ENCODE results near the gene PLXNA4. TPM values are rescaled to one million over a fixed set of nuclear protein-coding genes. Genes with fewer than 3 reads are reported as not detected.

Gene PLXNA4
- total RNA-seq, 1 experiment from 2014 or later, result not detected

DNA sequence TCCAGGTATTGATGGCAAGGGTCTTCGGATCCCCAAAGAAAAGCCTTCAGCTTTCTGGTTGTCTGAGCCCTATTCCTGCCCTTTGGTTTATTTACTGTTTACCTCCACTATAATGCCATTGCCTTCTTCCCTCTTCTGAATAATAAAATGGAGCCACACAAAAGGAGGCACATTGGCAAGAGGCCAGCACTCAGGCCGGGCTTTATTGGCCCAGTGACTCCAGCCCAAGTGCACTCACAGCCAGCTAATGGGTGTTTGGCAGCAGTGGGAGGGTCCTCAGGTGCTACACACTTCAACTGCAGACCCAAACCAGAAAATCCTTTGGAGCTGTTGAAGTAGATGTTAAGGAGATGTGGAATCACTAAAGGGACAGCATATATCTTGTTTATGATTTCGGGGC, 336.0 kb downstream of the PLXNA4 start:
- H3K27me3 ChIP-seq (ENCODE audit: insufficient read depth, low read length), result peaks cover 48% of the 10 kb centered on the region
- no peak overlapping the region for H3K4me2 ChIP-seq (ENCODE audit: low read length)
- no peak overlapping the region for H3K4me3 ChIP-seq (replicated peaks in 1 of 2; ENCODE audit: low read depth in 1 of 2, low read length in 2 of 2)
- H3K27ac ChIP-seq (ENCODE audit: low read depth, low read length), result no peak overlapping the region
- no peak for ATAC-seq
- intact Hi-C loops (cut with micrococcal nuclease), result no loop called here
- TF ChIP-seq POLR2A (IDR thresholded peaks at IDR 0.05; ENCODE audit: borderline replicate concordance, extremely low read depth, insufficient read depth, insufficient read length) (no peak), ELF1 (IDR thresholded peaks at IDR 0.05; ENCODE audit: borderline replicate concordance, low read depth) (no peak), FOSL1 (IDR thresholded peaks at IDR 0.05; ENCODE audit: low read depth) (no peak)
- TF ChIP-seq, protein P1, sequence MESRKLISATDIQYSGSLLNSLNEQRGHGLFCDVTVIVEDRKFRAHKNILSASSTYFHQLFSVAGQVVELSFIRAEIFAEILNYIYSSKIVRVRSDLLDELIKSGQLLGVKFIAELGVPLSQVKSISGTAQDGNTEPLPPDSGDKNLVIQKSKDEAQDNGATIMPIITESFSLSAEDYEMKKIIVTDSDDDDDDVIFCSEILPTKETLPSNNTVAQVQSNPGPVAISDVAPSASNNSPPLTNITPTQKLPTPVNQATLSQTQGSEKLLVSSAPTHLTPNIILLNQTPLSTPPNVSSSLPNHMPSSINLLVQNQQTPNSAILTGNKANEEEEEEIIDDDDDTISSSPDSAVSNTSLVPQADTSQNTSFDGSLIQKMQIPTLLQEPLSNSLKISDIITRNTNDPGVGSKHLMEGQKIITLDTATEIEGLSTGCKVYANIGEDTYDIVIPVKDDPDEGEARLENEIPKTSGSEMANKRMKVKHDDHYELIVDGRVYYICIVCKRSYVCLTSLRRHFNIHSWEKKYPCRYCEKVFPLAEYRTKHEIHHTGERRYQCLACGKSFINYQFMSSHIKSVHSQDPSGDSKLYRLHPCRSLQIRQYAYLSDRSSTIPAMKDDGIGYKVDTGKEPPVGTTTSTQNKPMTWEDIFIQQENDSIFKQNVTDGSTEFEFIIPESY (IDR thresholded peaks at IDR 0.05; ENCODE audit: extremely low read depth, insufficient replicate concordance, low read length), result no peak
- ChIA-PET RAD21 (ENCODE audit: low non-redundant PET in 1 of 2, low total read pairs in 2 of 2, uncharacterized antibody in 2 of 2, unreplicated experiment in 2 of 2) (no interaction called here), POLR2A (no interaction called here), CTCF (no interaction called here)
- H3K79me2 ChIP-seq (ENCODE audit: insufficient read depth, low read length), result no peaks in the 10 kb centered on the region
- no peak overlapping the region for H2AFZ ChIP-seq (ENCODE audit: low read depth, low read length, poor library complexity, severe bottlenecking)
- no peaks in the 10 kb centered on the region for H3K4me1 ChIP-seq (ENCODE audit: control insufficient read depth in 1 of 2, insufficient read depth in 2 of 2, low read length in 2 of 2)
- H3K9ac ChIP-seq (ENCODE audit: low read length), result no peak overlapping the region
- no peaks in the 10 kb centered on the region for H3K9me3 ChIP-seq (ENCODE audit: control insufficient read depth in 1 of 2, insufficient read depth in 1 of 2, low read depth in 1 of 2, low read length in 2 of 2)
- no peaks in the 10 kb centered on the region for H3K36me3 ChIP-seq (ENCODE audit: control insufficient read depth in 1 of 2, insufficient read depth in 2 of 2, low read length in 2 of 2)
- DNase-seq (ENCODE audit: low read depth, low spot score), result no peak
- H3K9me2 ChIP-seq (ENCODE audit: insufficient read depth), result no peaks in the 10 kb centered on the region
- no TSS peak for BruUV-seq (replicated peaks)
- no peaks in the 10 kb centered on the region for H4K20me1 ChIP-seq (ENCODE audit: insufficient read depth)

DNA sequence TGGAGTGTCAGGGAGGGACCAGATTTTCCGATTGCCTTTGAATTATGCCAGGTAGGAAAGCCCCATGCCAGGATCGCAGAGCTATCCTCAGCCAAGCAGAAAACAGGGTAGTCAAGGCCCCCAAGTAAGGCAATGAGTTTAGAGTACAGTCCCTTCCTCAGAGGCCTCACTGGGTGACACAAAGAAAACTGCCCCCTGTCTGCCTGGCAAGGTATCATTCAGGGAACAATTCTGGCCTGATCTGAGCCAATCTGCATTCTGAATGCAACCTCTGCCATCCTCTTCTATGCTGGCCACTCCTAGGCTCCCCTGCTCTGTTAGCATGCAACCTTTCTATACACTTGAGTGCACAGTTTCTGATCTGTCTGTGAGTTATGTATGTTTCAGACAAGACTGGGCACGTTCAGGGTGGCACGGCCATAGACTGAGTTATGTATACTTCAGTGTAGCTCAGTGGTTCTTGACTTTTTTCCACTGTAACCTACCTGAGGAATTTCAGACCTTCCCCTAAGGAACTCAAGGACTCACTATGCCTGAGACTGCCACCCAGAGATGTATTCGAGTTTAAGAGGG, 336.8 kb downstream of the PLXNA4 start:
- Histone ChIP-seq H3K9me2 (ENCODE audit: insufficient read depth) (no peaks in the 10 kb centered on the region), H3K4me3 (replicated peaks in 1 of 2; ENCODE audit: low read depth in 1 of 2, low read length in 2 of 2) (no peak overlapping the region), H3K9me3 (ENCODE audit: control insufficient read depth in 1 of 2, insufficient read depth in 1 of 2, low read depth in 1 of 2, low read length in 2 of 2) (no peaks in the 10 kb centered on the region), H4K20me1 (ENCODE audit: insufficient read depth) (no peaks in the 10 kb centered on the region), H3K4me1 (ENCODE audit: control insufficient read depth in 1 of 2, insufficient read depth in 2 of 2, low read length in 2 of 2) (no peaks in the 10 kb centered on the region), H2AFZ (ENCODE audit: low read depth, low read length, poor library complexity, severe bottlenecking) (no peak overlapping the region), H3K4me2 (ENCODE audit: low read length) (no peak overlapping the region), H3K27me3 (ENCODE audit: insufficient read depth, low read length) (peaks cover 48% of the 10 kb centered on the region), H3K79me2 (ENCODE audit: insufficient read depth, low read length) (no peaks in the 10 kb centered on the region), H3K27ac (ENCODE audit: low read depth, low read length) (no peak overlapping the region), H3K9ac (ENCODE audit: low read length) (no peak overlapping the region), H3K36me3 (ENCODE audit: control insufficient read depth in 1 of 2, insufficient read depth in 2 of 2, low read length in 2 of 2) (no peaks in the 10 kb centered on the region)
- POLR2A ChIA-PET, result no interaction called here
- RAD21 ChIA-PET (ENCODE audit: low non-redundant PET in 1 of 2, low total read pairs in 2 of 2, uncharacterized antibody in 2 of 2, unreplicated experiment in 2 of 2), result no interaction called here
- CTCF ChIA-PET, result no interaction called here
- ATAC-seq, result 0 out of 2 replicates have a peak, but pooled peaks have one; percentile 25
- no TSS peak for BruUV-seq (replicated peaks)
- intact Hi-C loops (cut with micrococcal nuclease), result no loop called here
- DNase-seq (ENCODE audit: low read depth, low spot score), result no peak
- no peak for TF ChIP-seq EZH2 (IDR thresholded peaks at IDR 0.05)
- no peak for TF ChIP-seq ELF1 (IDR thresholded peaks at IDR 0.05; ENCODE audit: borderline replicate concordance, low read depth)
- TF ChIP-seq, protein P2, sequence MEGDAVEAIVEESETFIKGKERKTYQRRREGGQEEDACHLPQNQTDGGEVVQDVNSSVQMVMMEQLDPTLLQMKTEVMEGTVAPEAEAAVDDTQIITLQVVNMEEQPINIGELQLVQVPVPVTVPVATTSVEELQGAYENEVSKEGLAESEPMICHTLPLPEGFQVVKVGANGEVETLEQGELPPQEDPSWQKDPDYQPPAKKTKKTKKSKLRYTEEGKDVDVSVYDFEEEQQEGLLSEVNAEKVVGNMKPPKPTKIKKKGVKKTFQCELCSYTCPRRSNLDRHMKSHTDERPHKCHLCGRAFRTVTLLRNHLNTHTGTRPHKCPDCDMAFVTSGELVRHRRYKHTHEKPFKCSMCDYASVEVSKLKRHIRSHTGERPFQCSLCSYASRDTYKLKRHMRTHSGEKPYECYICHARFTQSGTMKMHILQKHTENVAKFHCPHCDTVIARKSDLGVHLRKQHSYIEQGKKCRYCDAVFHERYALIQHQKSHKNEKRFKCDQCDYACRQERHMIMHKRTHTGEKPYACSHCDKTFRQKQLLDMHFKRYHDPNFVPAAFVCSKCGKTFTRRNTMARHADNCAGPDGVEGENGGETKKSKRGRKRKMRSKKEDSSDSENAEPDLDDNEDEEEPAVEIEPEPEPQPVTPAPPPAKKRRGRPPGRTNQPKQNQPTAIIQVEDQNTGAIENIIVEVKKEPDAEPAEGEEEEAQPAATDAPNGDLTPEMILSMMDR (IDR thresholded peaks at IDR 0.05 in 2 of 3, conservative IDR thresholded peaks at IDR 0.05 in 1 of 3; ENCODE audit: borderline replicate concordance in 1 of 3, insufficient read depth in 1 of 3, low read depth in 2 of 3, low read length in 2 of 3), result peak in 1 of 3 experiments; percentile 12; a peak in 1 of 6 replicates
- no peak for TF ChIP-seq CBX3 (IDR thresholded peaks at IDR 0.05; ENCODE audit: low read depth)
